HCT116 (cell line): ENCODE measurements around the gene NDUFS7. TPM values are rescaled to one million over a fixed set of nuclear protein-coding genes. Genes with fewer than 3 reads are reported as not detected.

Experiments
- ATAC-seq: fragments of 200-7000 bp; cut with Tn5 transposase; 2 replicates; pipeline ENCODE4 v1.9.1; 2020; ENCODE audit warnings: mild to moderate bottlenecking, moderate library complexity
- BruUV-seq: library from RNA; stranded (reverse); fragments of 400-500 nt; replicated peaks from 2 replicates; lab custom pipeline; 2021; lab: Mats Ljungman, UMichigan
- CTCF ChIA-PET: fragments of 300-600 bp; sonication (Branson Sonifier 250); formaldehyde crosslinking; loops from one replicate; lab custom pipeline; 2021; ENCODE audit warnings: antibody characterized with exemption; lab: Charles Lee
- POLR2A ChIA-PET: fragments of 300-600, 350-600 bp; sonication (Branson Sonifier 250); formaldehyde crosslinking; loops from one replicate; lab custom pipeline; 2021; ENCODE audit warnings: antibody characterized with exemption; lab: Charles Lee
- RAD21 ChIA-PET, 2 experiments: fragments of 300-600 bp; sonication (Branson Sonifier 250); formaldehyde crosslinking; loops; one replicate each; lab custom pipeline; 2023; ENCODE audit warnings: low total read pairs in 2 of 2; ENCODE audit not compliant: uncharacterized antibody in 2 of 2, unreplicated experiment in 2 of 2, low non-redundant PET in 1 of 2; lab: Charles Lee
- DNase-seq: peaks from one replicate; pipeline ENCODE4 v3.0.0-alpha.2; 2010; ENCODE audit warnings: low read depth, low spot score
- H2AFZ ChIP-seq: fragments of 200-600 bp; shearing (Covaris generic), sonication (generic); 2 replicates; pipeline ENCODE4 v1.6.1; 2017; ENCODE audit warnings: low read depth, mixed run types, mixed read lengths, antibody characterized with exemption, low read length; ENCODE audit not compliant: poor library complexity, severe bottlenecking
- H3K27ac ChIP-seq: 2 replicates; pipeline ENCODE4 v1.5.1; 2012; ENCODE audit warnings: low read depth, low read length
- H3K27me3 ChIP-seq: fragments of 200-600 bp; sonication (generic); 2 replicates; pipeline ENCODE4 v1.6.1; 2016; ENCODE audit warnings: mixed run types, low read length, mixed read lengths; ENCODE audit not compliant: insufficient read depth
- H3K36me3 ChIP-seq, 2 experiments: fragments of 200-500 bp in 1 of 2; fragments of 200-600 bp in 1 of 2; sonication (Bioruptor generic) in 1 of 2; sonication (generic) in 1 of 2; 2 replicates each; pipeline versions ENCODE4 v1.5.1 to v1.6.1; 2014 to 2016; ENCODE audit warnings: low read length in 2 of 2, inconsistent platforms in 1 of 2, mixed read lengths in 1 of 2, mixed run types in 1 of 2; ENCODE audit not compliant: insufficient read depth in 2 of 2, control insufficient read depth in 1 of 2
- H3K4me1 ChIP-seq, 2 experiments: fragments of 200-600 bp in 1 of 2; sonication (generic) in 1 of 2; 2 replicates each; pipeline versions ENCODE4 v1.5.1 to v1.6.1; 2012 to 2017; ENCODE audit warnings: low read length in 2 of 2, inconsistent platforms in 1 of 2, mild to moderate bottlenecking in 1 of 2, mixed read lengths in 1 of 2, mixed run types in 1 of 2, moderate library complexity in 1 of 2; ENCODE audit not compliant: insufficient read depth in 2 of 2, control insufficient read depth in 1 of 2
- H3K4me2 ChIP-seq: fragments of 200-600 bp; sonication (generic); 2 replicates; pipeline ENCODE4 v1.6.1; 2017; ENCODE audit warnings: mixed run types, low read length, mixed read lengths
- H3K4me3 ChIP-seq, 2 experiments: fragments of 200-600 bp in 1 of 2; sonication (generic) in 1 of 2; replicated peaks in 1 of 2; 2 replicates each; pipeline ENCODE4 v1.5.1; 2011 to 2016; ENCODE audit warnings: low read length in 2 of 2, control low read depth in 1 of 2, low read depth in 1 of 2, mild to moderate bottlenecking in 1 of 2, mixed read lengths in 1 of 2, mixed run types in 1 of 2
- H3K79me2 ChIP-seq: fragments of 200-600 bp; sonication (generic); 2 replicates; pipeline ENCODE4 v1.6.1; 2017; ENCODE audit warnings: mild to moderate bottlenecking, mixed run types, low read length, moderate library complexity, mixed read lengths; ENCODE audit not compliant: insufficient read depth
- H3K9ac ChIP-seq: fragments of 200-600 bp; sonication (generic); 2 replicates; pipeline ENCODE4 v1.6.1; 2016; ENCODE audit warnings: low read length, mixed read lengths
- H3K9me2 ChIP-seq: fragments of 200-600 bp; sonication (generic), shearing (Covaris generic); 2 replicates; pipeline ENCODE4 v1.6.1; 2017; ENCODE audit warnings: mixed run types, mild to moderate bottlenecking, moderate library complexity; ENCODE audit not compliant: insufficient read depth
- H3K9me3 ChIP-seq, 2 experiments: fragments of 200-500 bp in 1 of 2; fragments of 200-600 bp in 1 of 2; sonication (Bioruptor generic) in 1 of 2; sonication (generic) in 1 of 2; 2 replicates each; pipeline ENCODE4 v1.6.1; 2014 to 2017; ENCODE audit warnings: low read length in 2 of 2, mixed read lengths in 2 of 2, inconsistent platforms in 1 of 2, low read depth in 1 of 2, mild to moderate bottlenecking in 1 of 2, mixed run types in 1 of 2, moderate library complexity in 1 of 2; ENCODE audit not compliant: control insufficient read depth in 1 of 2, insufficient read depth in 1 of 2
- H4K20me1 ChIP-seq: fragments of 200-600 bp; sonication (generic), shearing (Covaris generic); 2 replicates; pipeline ENCODE4 v1.6.1; 2017; ENCODE audit warnings: mixed run types, mild to moderate bottlenecking, moderate library complexity; ENCODE audit not compliant: insufficient read depth
- CBX3 ChIP-seq: IDR thresholded peaks from 2 replicates; pipeline ENCODE4 v1.6.1; 2012; ENCODE audit warnings: low read depth
- ELF1 ChIP-seq: IDR thresholded peaks from 2 replicates; pipeline ENCODE4 v1.6.1; 2012; ENCODE audit warnings: low read depth, borderline replicate concordance
- EZH2phosphoT487 ChIP-seq: fragments of 200-600 bp; IDR thresholded peaks from 2 replicates; pipeline ENCODE4 v1.6.1; 2018; ENCODE audit warnings: antibody characterized with exemption, borderline replicate concordance
- JUND ChIP-seq: IDR thresholded peaks from 2 replicates; pipeline ENCODE4 v1.6.1; 2012
- POLR2AphosphoS5 ChIP-seq: IDR thresholded peaks from 2 replicates; pipeline ENCODE4 v1.6.1; 2011; ENCODE audit warnings: mild to moderate bottlenecking, low read depth, low read length, moderate library complexity
- RAD21 ChIP-seq: IDR thresholded peaks from 2 replicates; pipeline ENCODE4 v1.6.1; 2012; ENCODE audit warnings: low read depth, mild to moderate bottlenecking
- SIN3A ChIP-seq: IDR thresholded peaks from 2 replicates; pipeline ENCODE4 v1.6.1; 2012; ENCODE audit warnings: low read depth
- SRF ChIP-seq: IDR thresholded peaks from 2 replicates; pipeline ENCODE4 v1.6.1; 2012; ENCODE audit warnings: low read depth
- TCF7L2 ChIP-seq: IDR thresholded peaks from 2 replicates; pipeline ENCODE4 v1.7.0; 2011; ENCODE audit warnings: borderline replicate concordance, inconsistent platforms; ENCODE audit not compliant: insufficient read depth, insufficient read length; ENCODE audit errors: extremely low read depth
- YY1 ChIP-seq: IDR thresholded peaks from 2 replicates; pipeline ENCODE4 v1.6.1; 2011; ENCODE audit warnings: low read length, low read depth, moderate library complexity, mild to moderate bottlenecking; ENCODE audit not compliant: insufficient replicate concordance; ENCODE audit errors: extremely low read depth
- ZFX ChIP-seq: fragments of 450-650 bp; IDR thresholded peaks from 2 replicates; pipeline ENCODE4 v1.6.1; 2017
- intact Hi-C: fragments of 100-400 bp; cut with micrococcal nuclease; formaldehyde crosslinking; loops from 2 replicates; pipeline ENCODE4 v1.10.0; 2022
- total RNA-seq: library from RNA; stranded (reverse); gene quantifications from one replicate; pipeline ENCODE4 v1.2.1, GENCODE V29; 2021; ENCODE audit not compliant: unreplicated experiment
- TF ChIP-seq, protein P1 (sequence below): IDR thresholded peaks from 2 replicates; pipeline ENCODE4 v1.6.1; 2012; ENCODE audit warnings: low read depth
- TF ChIP-seq, protein P2 (sequence below): IDR thresholded peaks from 2 replicates; pipeline ENCODE4 v1.6.1; 2012

NDUFS7 gene
- total RNA-seq, 1 experiment from 2014 or later, result 114 TPM

DNA sequence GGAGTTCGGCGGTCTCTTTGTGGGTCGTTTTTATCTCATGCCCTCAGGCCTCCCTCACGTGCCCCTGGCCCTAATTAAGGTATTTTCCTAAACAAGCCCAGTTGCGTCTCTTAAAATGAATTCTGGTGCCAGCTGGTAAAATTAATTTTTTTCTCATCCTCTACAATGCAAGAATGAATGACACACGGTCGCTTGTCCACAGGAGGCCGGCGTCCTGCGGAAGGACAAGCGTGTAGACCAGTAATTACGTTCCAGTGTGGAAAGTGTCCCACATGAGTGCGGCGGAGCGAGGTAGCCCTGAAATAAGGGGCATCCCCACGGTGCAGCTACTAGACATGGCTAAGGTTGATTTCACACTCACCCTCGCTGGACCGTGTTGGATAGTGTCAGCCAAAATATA lies 34.5 kb upstream of the NDUFS7 start:
- no peak for DNase-seq
- no peaks in the 10 kb centered on the region for H3K9me2 ChIP-seq
- no peaks in the 10 kb centered on the region for H3K79me2 ChIP-seq
- no peak overlapping the region for H3K9ac ChIP-seq
- no TSS peak for BruUV-seq
- RAD21 ChIA-PET, result no interaction called here
- intact Hi-C loops, result no loop called here
- no peak overlapping the region for H3K4me2 ChIP-seq
- TF ChIP-seq POLR2AphosphoS5 (no peak), ZFX (no peak), SRF (no peak), JUND (no peak), ELF1 (no peak), SIN3A (no peak), CBX3 (no peak), EZH2phosphoT487 (no peak), TCF7L2 (no peak), RAD21 (no peak), YY1 (no peak)
- TF ChIP-seq, protein P1, sequence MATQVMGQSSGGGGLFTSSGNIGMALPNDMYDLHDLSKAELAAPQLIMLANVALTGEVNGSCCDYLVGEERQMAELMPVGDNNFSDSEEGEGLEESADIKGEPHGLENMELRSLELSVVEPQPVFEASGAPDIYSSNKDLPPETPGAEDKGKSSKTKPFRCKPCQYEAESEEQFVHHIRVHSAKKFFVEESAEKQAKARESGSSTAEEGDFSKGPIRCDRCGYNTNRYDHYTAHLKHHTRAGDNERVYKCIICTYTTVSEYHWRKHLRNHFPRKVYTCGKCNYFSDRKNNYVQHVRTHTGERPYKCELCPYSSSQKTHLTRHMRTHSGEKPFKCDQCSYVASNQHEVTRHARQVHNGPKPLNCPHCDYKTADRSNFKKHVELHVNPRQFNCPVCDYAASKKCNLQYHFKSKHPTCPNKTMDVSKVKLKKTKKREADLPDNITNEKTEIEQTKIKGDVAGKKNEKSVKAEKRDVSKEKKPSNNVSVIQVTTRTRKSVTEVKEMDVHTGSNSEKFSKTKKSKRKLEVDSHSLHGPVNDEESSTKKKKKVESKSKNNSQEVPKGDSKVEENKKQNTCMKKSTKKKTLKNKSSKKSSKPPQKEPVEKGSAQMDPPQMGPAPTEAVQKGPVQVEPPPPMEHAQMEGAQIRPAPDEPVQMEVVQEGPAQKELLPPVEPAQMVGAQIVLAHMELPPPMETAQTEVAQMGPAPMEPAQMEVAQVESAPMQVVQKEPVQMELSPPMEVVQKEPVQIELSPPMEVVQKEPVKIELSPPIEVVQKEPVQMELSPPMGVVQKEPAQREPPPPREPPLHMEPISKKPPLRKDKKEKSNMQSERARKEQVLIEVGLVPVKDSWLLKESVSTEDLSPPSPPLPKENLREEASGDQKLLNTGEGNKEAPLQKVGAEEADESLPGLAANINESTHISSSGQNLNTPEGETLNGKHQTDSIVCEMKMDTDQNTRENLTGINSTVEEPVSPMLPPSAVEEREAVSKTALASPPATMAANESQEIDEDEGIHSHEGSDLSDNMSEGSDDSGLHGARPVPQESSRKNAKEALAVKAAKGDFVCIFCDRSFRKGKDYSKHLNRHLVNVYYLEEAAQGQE, result no peak
- TF ChIP-seq, protein P2, sequence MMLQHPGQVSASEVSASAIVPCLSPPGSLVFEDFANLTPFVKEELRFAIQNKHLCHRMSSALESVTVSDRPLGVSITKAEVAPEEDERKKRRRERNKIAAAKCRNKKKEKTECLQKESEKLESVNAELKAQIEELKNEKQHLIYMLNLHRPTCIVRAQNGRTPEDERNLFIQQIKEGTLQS, result no peak
- TF ChIP-seq, all 23 proteins: peak for 0
- ChIA-PET POLR2A (no interaction called here), CTCF (no interaction called here)
- no peaks in the 10 kb centered on the region for H3K36me3 ChIP-seq
- H2AFZ ChIP-seq, result no peak overlapping the region
- H3K27ac ChIP-seq, result no peak overlapping the region
- peaks cover 3 to 4% of the 10 kb centered on the region in 2 experiments for H3K4me1 ChIP-seq
- ATAC-seq, result no peak
- no peaks in the 10 kb centered on the region for H3K27me3 ChIP-seq
- H3K4me3 ChIP-seq, result no peak overlapping the region
- no peaks in the 10 kb centered on the region for H4K20me1 ChIP-seq
- no peaks in the 10 kb centered on the region for H3K9me3 ChIP-seq
